ENCODE results near the gene PLEK. TPM values are rescaled to one million over a fixed set of nuclear protein-coding genes. Genes with fewer than 3 reads are reported as not detected.
"Not testable (repeated sequence)": the region's sequence is repeated elsewhere in the genome, so short reads cannot be mapped to it uniquely, and the experiment has no call there.

PLEK gene
- total RNA-seq, 1 experiment from 2014 or later, result not detected

DNA sequence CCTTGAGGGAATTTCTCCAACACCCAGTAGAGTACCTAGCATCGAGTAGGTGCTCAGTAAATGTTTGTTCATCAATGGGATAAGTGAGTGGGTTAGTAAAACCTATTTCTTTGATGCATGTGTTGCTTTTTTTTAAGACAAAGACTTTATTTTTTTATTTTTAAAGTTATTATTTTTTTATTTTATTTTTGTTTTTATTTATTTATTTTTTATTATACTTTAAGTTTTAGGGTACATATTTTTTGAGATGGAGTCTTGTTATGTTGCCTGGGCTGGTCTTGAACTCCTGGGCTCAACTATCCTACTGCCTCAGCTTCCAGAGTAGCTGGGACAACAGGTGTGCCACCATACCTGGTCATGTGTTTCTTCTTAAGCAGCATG is 20.8 kb downstream of the PLEK start:
- Histone ChIP-seq H3K36me3 (no peaks in the 10 kb centered on the region), H3K9me3 (replicated peaks) (no peaks in the 10 kb centered on the region), H3K27me3 (peaks cover 13% of the 10 kb centered on the region; the same call in 1 of the 2 replicates), H3K27ac (no peak overlapping the region), H3K4me3 (no peak overlapping the region), H3K4me1 (no peaks in the 10 kb centered on the region)
- DNase-seq, result no peak

DNA sequence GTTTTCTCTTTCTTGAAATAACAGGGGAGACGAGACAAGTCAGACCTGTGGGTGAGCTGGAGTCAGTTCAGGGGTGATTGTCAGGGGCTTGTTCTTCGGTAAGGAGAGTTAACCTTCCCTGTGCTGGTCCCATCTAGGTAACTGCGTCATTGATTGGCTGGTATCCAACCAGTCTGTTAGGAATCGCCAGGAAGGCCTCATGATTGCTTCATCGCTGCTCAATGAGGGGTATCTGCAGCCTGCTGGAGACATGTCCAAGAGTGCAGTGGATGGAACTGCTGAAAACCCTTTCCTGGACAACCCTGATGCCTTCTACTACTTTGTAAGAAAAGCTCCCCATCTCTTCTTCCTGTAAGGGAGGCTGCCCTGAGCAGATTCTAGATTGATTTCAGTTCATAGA is 21.3 kb downstream of the PLEK start:
- Histone ChIP-seq H3K4me3 (no peak overlapping the region), H3K36me3 (no peaks in the 10 kb centered on the region), H3K4me1 (no peaks in the 10 kb centered on the region), H3K27ac (no peak overlapping the region), H3K27me3 (peaks cover 13% of the 10 kb centered on the region; the same call in 1 of the 2 replicates), H3K9me3 (replicated peaks) (no peaks in the 10 kb centered on the region)
- DNase-seq, result no peak

DNA sequence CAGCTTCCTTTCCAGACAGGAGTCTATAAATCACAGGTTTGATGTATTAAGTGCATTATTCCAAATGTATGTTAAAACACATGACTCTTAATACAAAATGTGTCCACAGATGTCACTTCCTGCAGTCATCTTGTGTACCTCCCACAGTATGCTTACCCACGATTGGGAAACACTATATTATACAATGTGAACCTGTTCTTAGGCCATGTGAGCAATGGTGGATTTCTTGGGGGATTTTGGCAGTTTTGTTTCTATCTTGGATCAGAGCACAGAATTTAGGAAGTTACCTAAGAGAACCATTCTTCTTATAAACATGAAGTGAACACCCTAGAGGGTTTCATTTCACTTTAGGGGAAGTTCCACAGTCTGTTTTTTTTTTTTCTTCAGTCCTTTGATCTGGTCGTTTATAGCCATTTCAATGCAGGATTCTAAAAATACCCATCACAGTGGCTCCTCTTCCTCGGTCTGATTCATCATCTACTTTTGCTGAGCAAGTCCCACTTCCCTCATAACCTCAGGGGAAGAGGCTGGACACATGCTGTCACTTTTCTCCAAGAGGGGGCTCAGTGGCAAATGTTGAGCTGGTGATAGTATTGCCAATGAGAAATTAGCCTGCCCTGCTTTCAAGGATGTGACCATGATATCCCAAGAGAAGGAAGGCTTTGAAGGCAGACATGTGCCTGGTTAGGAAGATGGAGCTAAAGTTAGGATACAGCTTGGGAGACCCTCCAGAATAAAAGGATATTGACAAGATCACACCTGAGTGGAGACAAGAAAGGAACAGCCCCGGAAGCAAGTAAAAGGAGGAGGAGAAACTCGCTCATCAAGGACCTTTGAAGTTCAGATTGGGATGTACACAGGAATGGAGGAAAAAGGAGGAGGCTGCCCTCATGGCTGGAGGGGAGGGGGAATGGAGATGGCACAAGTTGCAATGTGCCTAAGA is 22.6 kb downstream of the PLEK start:
- no peak overlapping the region for H3K4me3 ChIP-seq
- H3K27me3 ChIP-seq, result peaks cover 12% of the 10 kb centered on the region
- no peaks in the 10 kb centered on the region for H3K9me3 ChIP-seq (replicated peaks)
- no peaks in the 10 kb centered on the region for H3K36me3 ChIP-seq
- no peak for DNase-seq
- H3K27ac ChIP-seq, result no peak overlapping the region
- H3K4me1 ChIP-seq, result no peaks in the 10 kb centered on the region

DNA sequence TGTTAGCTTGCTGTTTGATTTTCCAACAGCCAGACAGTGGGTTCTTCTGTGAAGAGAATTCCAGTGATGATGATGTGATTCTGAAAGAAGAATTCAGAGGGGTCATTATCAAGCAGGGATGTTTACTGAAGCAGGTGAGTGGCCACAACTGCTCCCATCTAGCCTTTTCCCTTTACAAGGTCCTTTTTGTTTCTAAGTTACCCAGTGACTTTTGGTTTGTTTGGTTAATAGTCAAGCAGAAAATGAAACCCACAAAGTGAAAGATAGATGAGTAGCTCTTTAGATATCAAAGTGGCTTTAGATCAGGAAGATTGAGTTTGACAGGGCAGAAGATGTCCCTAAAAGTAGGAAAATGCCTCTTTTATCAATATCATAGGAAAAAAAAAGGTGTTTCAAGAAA is 23.3 kb downstream of the PLEK start:
- H3K36me3 ChIP-seq, result no peaks in the 10 kb centered on the region
- H3K4me1 ChIP-seq, result no peaks in the 10 kb centered on the region
- DNase-seq, result no peak
- H3K27me3 ChIP-seq, result peaks cover 19% of the 10 kb centered on the region
- H3K27ac ChIP-seq, result no peak overlapping the region
- no peaks in the 10 kb centered on the region for H3K9me3 ChIP-seq (replicated peaks)
- no peak overlapping the region for H3K4me3 ChIP-seq

DNA sequence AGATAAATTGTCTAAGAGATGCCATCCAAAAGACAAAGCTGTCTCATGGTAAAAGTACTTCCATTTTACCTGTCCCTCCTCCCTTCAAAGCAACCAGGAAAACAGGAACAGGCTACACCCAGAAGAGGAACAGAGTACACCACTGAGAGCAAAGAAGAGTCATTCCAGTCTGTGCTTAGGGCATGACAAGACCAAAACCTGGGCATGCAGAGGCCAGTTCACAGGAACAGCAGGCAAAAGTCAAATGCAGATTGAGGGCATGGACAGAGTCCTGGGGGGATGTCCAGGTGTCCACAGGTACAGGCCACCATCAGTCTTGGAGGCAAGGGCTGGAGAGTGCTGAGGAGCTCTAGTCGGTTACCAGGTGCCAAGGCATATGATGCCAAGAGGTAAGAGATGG is 23.7 kb downstream of the PLEK start:
- Histone ChIP-seq H3K4me3 (no peak overlapping the region), H3K36me3 (no peaks in the 10 kb centered on the region), H3K9me3 (replicated peaks) (no peaks in the 10 kb centered on the region), H3K4me1 (no peaks in the 10 kb centered on the region), H3K27ac (no peak overlapping the region), H3K27me3 (peaks cover 18% of the 10 kb centered on the region)
- DNase-seq, result no peak

DNA sequence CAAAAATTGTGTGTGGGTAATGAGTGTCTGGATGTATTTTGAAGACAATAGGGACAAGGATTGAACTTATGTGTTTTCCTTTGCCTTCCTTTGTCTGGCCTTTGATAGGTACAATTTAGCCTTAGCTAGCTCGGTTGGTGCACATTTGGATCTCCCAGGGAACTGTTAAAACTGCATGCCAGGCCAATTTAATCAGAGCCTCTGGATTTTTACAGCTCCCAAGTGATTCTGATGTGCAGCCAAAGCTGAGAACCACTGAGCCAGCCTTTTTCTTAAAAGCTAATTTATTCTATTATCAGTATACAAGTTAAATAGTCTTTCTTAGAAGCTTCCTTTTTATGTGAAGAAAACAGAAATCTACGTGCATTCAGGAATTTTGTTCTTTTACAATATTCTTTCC is 25.0 kb downstream of the PLEK start:
- Histone ChIP-seq H3K36me3 (no peaks in the 10 kb centered on the region), H3K27me3 (peaks cover 18% of the 10 kb centered on the region), H3K4me1 (no peaks in the 10 kb centered on the region), H3K4me3 (no peak overlapping the region), H3K27ac (no peak overlapping the region), H3K9me3 (replicated peaks) (no peaks in the 10 kb centered on the region)
- DNase-seq, result no peak

DNA sequence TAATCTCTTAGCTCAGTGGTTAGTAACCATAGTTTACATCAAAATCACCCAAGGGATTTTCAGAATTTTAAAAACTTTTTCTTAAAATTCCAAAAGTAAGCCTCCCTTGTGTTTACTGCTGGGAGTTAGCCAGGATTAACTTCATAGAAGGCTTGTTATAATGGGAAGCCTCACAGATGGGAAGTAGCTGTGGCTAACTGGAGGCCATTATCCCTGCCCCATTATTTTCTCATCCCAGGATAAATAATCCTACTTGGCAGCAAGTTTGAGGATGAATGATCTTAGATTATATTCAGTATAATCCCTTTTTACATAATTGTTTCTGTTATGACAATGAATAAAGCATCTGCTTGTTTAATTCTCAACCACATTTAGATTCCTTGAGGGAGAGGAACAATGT is 25.5 kb downstream of the PLEK start:
- H3K4me3 ChIP-seq, result no peak overlapping the region
- no peaks in the 10 kb centered on the region for H3K4me1 ChIP-seq
- peaks cover 18% of the 10 kb centered on the region for H3K27me3 ChIP-seq
- no peaks in the 10 kb centered on the region for H3K9me3 ChIP-seq (replicated peaks)
- no peak for DNase-seq
- no peak overlapping the region for H3K27ac ChIP-seq
- H3K36me3 ChIP-seq, result no peaks in the 10 kb centered on the region

DNA sequence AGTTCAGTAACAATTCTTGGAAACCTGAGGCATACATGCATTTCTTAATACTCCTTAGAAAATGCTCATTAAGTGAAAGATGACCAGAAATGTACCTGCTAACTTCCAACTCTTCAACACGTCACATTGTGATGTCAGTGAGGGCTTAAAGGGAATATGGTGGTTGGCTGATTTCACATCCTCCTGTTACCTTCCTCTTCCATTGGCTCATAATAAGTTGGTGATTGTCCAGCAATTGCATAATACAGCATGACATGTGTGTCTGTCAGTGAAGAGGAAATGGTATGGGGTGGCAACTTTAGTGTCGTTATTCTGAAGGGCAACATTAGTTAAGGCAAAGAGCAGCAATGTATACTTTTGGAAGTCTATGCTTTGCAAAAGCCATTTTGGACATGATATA is 26.0 kb downstream of the PLEK start:
- peaks cover 18% of the 10 kb centered on the region for H3K27me3 ChIP-seq

DNA sequence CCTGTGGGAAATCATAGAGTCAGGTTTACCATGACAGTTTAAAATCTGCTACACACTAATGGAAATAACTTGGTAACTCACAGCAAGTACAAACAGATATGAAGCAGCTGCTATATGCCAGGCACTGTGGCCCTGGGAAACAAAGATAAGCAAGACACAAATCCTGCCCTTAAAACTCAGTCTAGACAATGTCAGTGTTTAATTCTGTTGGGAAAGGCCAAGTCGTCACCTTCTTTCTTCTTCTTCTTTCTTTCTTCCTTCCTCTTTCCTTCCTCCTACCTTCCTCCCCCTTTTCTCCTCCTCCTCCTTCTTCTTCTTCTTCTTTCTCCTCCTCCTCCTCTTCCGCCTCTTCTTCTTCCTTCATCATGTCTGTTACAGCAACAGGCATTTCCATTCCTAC is 26.8 kb downstream of the PLEK start:
- no peaks in the 10 kb centered on the region for H3K9me3 ChIP-seq (replicated peaks)
- no peaks in the 10 kb centered on the region for H3K36me3 ChIP-seq
- no peak overlapping the region for H3K27ac ChIP-seq
- peaks cover 18% of the 10 kb centered on the region for H3K27me3 ChIP-seq
- no peak overlapping the region for H3K4me3 ChIP-seq
- H3K4me1 ChIP-seq, result no peaks in the 10 kb centered on the region
- no peak for DNase-seq

More for the DNA sequence above, 26.0 kb downstream of the PLEK start:
- Histone ChIP-seq H3K36me3 (no peaks in the 10 kb centered on the region), H3K27ac (no peak overlapping the region), H3K9me3 (replicated peaks) (no peaks in the 10 kb centered on the region), H3K4me3 (no peak overlapping the region), H3K4me1 (no peaks in the 10 kb centered on the region)
- no peak for DNase-seq

DNA sequence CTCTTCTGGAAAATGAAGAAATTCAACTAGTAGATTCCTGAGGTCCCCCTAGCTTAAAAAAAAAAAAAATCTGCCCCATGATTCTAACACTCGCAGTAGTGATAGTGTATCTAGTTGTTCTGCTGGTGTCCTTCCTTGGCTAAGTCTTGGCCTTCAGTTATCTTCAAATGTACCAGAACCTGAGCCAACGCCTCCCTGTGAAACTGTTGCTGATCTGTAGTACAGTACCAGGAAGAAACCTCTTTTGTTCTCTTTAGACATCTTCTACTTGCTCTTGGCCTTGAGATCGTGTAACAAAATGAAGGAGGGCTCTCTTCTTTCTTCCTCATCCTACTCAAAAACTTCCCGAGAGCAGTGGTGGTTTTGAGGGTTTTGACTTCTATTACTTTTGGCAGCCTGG is 31.0 kb downstream of the PLEK start:
- H3K36me3 ChIP-seq, result no peaks in the 10 kb centered on the region
- peaks cover 4% of the 10 kb centered on the region for H3K9me3 ChIP-seq (replicated peaks)
- DNase-seq, result no peak
- H3K27me3 ChIP-seq, result peaks cover 13% of the 10 kb centered on the region; the same call in 1 of the 2 replicates
- H3K4me1 ChIP-seq, result no peaks in the 10 kb centered on the region
- no peak overlapping the region for H3K27ac ChIP-seq
- H3K4me3 ChIP-seq, result no peak overlapping the region

DNA sequence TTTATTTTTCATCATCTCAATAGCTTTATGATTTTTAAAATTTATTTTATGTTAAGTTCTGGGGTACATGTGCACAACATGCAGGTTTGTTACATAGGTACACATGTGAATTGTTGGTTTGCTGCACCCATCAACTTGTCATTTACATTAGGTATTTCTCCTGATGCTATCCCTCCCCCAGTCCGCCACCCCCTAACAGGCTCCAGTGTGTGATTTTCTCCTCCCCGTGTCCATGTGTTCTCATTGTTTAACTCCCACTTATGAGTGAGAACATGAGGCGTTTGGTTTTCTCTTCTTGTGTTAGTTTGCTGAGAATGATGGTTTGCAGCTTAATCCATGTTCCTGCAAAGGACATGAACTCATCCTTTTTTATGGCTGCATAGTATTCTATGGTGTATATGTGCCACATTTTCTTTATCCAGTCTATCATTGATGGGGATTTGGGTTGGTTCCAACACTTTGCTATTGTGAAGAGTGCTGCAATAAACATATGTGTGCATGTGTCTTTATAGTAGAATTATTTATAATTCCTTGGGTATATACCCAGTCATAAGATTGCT is 32.7 kb downstream of the PLEK start:
- not testable (repeated sequence) for H3K27me3 ChIP-seq; H3K4me3 ChIP-seq; H3K36me3 ChIP-seq; H3K4me1 ChIP-seq; H3K27ac ChIP-seq; H3K9me3 ChIP-seq (replicated peaks); DNase-seq

DNA sequence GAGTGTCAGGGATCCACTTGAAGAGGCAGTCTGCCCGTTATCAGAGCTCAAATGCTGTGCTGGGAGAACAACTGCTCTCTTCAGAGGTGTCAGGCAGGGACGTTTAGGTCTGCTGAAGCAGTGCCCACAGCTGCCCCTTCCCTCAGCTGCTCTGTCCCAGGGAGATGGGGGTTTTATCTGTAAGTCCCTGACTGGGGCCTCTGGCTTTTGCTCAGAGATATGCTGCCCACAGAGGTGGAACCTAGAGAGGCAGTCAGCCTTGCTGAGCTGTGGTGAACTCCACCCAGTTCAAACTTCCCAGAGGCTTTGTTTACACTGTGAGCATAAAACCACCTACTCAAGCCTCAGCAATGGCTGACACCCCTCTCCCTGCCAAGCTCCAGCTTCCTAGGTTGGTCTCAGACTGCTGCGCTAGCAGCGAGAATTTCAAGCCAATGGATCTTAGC is 38.1 kb downstream of the PLEK start:
- no peaks in the 10 kb centered on the region; the same call in 1 of the 2 replicates for H3K27me3 ChIP-seq
- H3K27ac ChIP-seq, result no peak overlapping the region
- peaks cover 4% of the 10 kb centered on the region for H3K9me3 ChIP-seq (replicated peaks)
- peak; percentile 29 to 32 for DNase-seq
- no peaks in the 10 kb centered on the region for H3K4me1 ChIP-seq
- no peaks in the 10 kb centered on the region for H3K36me3 ChIP-seq
- H3K4me3 ChIP-seq, result no peak overlapping the region

DNA sequence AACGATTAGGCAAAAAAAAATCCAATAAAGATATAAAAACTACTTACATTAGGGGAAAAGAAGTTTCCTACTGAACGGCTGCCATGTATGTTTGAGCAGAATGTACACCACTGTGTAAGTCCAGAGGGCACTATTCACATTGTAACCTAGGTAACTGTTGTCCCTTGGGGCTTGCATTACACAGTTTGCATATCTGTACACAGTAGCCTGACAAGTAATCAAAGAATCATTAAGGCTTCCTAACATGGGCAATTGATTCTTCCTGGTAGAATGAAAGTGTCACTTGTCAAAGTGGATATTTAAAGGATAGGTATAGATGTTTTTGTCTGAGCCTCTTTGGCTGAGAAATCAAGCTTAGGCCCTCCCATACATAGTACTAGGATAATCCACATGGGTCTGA is 39.1 kb downstream of the PLEK start:
- no peaks in the 10 kb centered on the region for H3K4me1 ChIP-seq
- H3K36me3 ChIP-seq, result no peaks in the 10 kb centered on the region
- no peak for DNase-seq
- H3K27me3 ChIP-seq, result no peaks in the 10 kb centered on the region; the same call in 1 of the 2 replicates
- no peak overlapping the region for H3K4me3 ChIP-seq
- H3K9me3 ChIP-seq (replicated peaks), result peaks cover 4% of the 10 kb centered on the region; the same call in 1 of the 2 replicates
- no peak overlapping the region for H3K27ac ChIP-seq

DNA sequence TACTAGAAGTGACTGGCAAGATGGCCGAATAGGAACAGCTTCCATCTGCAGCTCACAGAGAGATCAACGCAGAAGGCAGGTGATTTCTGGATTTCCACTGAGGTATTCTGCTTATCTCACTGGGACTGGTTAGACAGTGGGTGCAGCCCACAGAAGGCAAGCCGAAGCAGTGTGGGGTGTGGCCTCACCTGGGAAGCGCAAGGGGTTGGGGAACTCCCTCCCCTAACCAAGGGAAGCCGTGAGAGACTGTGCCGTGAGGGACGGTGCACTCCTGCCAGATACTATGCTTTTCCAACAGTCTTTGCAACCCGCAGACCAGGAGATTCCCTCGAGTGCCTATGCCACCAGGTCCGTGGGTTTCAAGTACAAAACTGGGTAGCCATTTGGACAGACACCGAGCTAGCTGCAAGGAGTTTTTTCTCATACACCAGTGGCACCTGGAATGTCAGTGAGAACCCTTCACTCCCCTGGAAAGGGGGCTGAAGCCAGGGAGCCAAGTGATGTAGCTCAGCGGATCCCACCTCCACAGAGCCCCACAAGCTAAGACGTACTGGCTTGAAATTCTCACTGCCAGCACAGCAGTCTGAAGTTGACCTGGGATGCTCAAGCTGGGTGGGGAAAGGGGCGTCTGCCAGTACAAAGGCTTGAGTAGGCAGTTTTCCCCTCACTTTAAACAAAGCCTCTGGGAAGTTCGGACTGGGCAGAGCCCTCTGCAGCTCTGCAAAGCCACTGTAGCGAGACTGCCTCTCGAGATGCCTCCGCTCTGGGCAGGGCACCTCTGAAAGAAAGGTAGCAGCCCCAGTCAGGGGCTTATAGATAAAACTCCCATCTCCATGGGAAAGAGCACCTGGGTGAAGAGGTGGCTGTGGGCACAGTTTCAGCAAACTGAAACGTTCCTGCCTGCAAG is 40.1 kb downstream of the PLEK start:
- no peaks in the 10 kb centered on the region for H3K36me3 ChIP-seq
- H3K4me1 ChIP-seq, result no peaks in the 10 kb centered on the region
- no peak overlapping the region for H3K27ac ChIP-seq
- no peak for DNase-seq
- H3K9me3 ChIP-seq (replicated peaks), result no peaks in the 10 kb centered on the region
- H3K27me3 ChIP-seq, result no peaks in the 10 kb centered on the region; the same call in 1 of the 2 replicates
- H3K4me3 ChIP-seq, result no peak overlapping the region
